IPS-18c (cell line): Measurements from ENCODE around the gene ZFYVE16.
A peak's percentile ranks its signal among the peaks of the same experiment; 100 is the strongest.
"Not testable (repeated sequence)": the region's sequence is repeated elsewhere in the genome, so short reads cannot be mapped to it uniquely, and the experiment has no call there.

Experiments used
- H3K4me3 ChIP-seq: 2 replicates; pipeline ENCODE4 v1.7.0; 2013; ENCODE audit warnings: low read depth, mild to moderate bottlenecking, low read length, moderate library complexity; ENCODE audit not compliant: insufficient read depth
- H3K9me3 ChIP-seq: one replicate; pipeline ENCODE4 v1.6.1; 2013; ENCODE audit warnings: mild to moderate bottlenecking, low read length, moderate library complexity; ENCODE audit not compliant: control insufficient read depth, insufficient read depth

ZFYVE16 gene

GRCh38 chr5:80407735-80408483, at the start of gene ZFYVE16:
TSS of gene ZFYVE16 (plus strand) at chr5:80408064. CDS start at chr5:80434148, 26,084 bp downstream.
- Histone ChIP-seq H3K4me3 (peak within 1 kb of the TSS; percentile 96), H3K9me3 (no peaks in the 10 kb centered on the region)

GRCh38 chr5:80360914-80361444, 46.9 kb upstream of the ZFYVE16 start:
- Histone ChIP-seq H3K4me3 (no peak overlapping the region), H3K9me3 (no peaks in the 10 kb centered on the region)

GRCh38 chr5:80364892-80365291, 43.0 kb upstream of the ZFYVE16 start:
- Histone ChIP-seq H3K9me3 (no peaks in the 10 kb centered on the region), H3K4me3 (no peak overlapping the region)

- H3K9me3 ChIP-seq, result no peaks in the 10 kb centered on the region
These were observed 39.0 kb upstream of the ZFYVE16 start for GRCh38 chr5:80368661-80369480.

GRCh38 chr5:80369521-80369920, 38.3 kb upstream of the ZFYVE16 start:
- Histone ChIP-seq H3K4me3 (no peak overlapping the region), H3K9me3 (no peaks in the 10 kb centered on the region)

More at GRCh38 chr5:80368661-80369480, 39.0 kb upstream of the ZFYVE16 start:
- no peak overlapping the region for H3K4me3 ChIP-seq

GRCh38 chr5:80370390-80370789, 37.5 kb upstream of the ZFYVE16 start:
- Histone ChIP-seq H3K4me3 (no peak overlapping the region), H3K9me3 (no peaks in the 10 kb centered on the region)

GRCh38 chr5:80372780-80373179, 35.1 kb upstream of the ZFYVE16 start:
- H3K9me3 ChIP-seq, result no peaks in the 10 kb centered on the region
- H3K4me3 ChIP-seq, result no peak overlapping the region

- H3K4me3 ChIP-seq, result no peak overlapping the region
- no peaks in the 10 kb centered on the region for H3K9me3 ChIP-seq
These were observed 33.7 kb upstream of the ZFYVE16 start for GRCh38 chr5:80374188-80374587.

- Histone ChIP-seq H3K9me3 (no peaks in the 10 kb centered on the region), H3K4me3 (no peak overlapping the region)
These were observed 31.3 kb upstream of the ZFYVE16 start for GRCh38 chr5:80376557-80376956.

GRCh38 chr5:80382488-80382887, 25.4 kb upstream of the ZFYVE16 start:
- no peak overlapping the region for H3K4me3 ChIP-seq
- H3K9me3 ChIP-seq, result no peaks in the 10 kb centered on the region

- Histone ChIP-seq H3K9me3 (no peaks in the 10 kb centered on the region), H3K4me3 (no peak overlapping the region)
These were observed 20.6 kb upstream of the ZFYVE16 start for GRCh38 chr5:80387063-80387768.

- Histone ChIP-seq H3K4me3 (no peak overlapping the region), H3K9me3 (no peaks in the 10 kb centered on the region)
These were observed 18.3 kb upstream of the ZFYVE16 start for GRCh38 chr5:80389580-80389979.

GRCh38 chr5:80390413-80390812, 17.5 kb upstream of the ZFYVE16 start:
- H3K4me3 ChIP-seq, H3K9me3 ChIP-seq: not testable (repeated sequence)

GRCh38 chr5:80391267-80391666, 16.6 kb upstream of the ZFYVE16 start:
- not testable (repeated sequence) for H3K4me3 ChIP-seq, H3K9me3 ChIP-seq

- no peaks in the 10 kb centered on the region for H3K9me3 ChIP-seq
- H3K4me3 ChIP-seq, result no peak overlapping the region
These were observed 8.2 kb upstream of the ZFYVE16 start for GRCh38 chr5:80399526-80400239.

GRCh38 chr5:80400368-80400767, 7.5 kb upstream of the ZFYVE16 start:
- not testable (repeated sequence) for H3K4me3 ChIP-seq, H3K9me3 ChIP-seq

- no peak overlapping the region for H3K4me3 ChIP-seq
- no peaks in the 10 kb centered on the region for H3K9me3 ChIP-seq
These were observed 4.1 kb upstream of the ZFYVE16 start for GRCh38 chr5:80403782-80404181.
